Neuronal stem cell (in vitro differentiated cells): Measurements from ENCODE around the gene PARN.
"Not testable (repeated sequence)": the region's sequence is repeated elsewhere in the genome, so short reads cannot be mapped to it uniquely, and the experiment has no call there.

ENCODE experiments used
- DNase-seq: peaks from one replicate; pipeline ENCODE4 v3.0.0-alpha.2; 2013; ENCODE audit warnings: low spot score
- H2AFZ ChIP-seq: one replicate; pipeline ENCODE4 v1.6.1; 2013; ENCODE audit warnings: mild to moderate bottlenecking, low read length, inconsistent platforms
- H2AK5ac ChIP-seq: 2 replicates; pipeline ENCODE4 v1.6.1; 2013; ENCODE audit warnings: low read depth, mild to moderate bottlenecking, inconsistent platforms, low read length, moderate library complexity, mixed read lengths
- H2BK120ac ChIP-seq: 2 replicates; pipeline ENCODE4 v1.6.1; 2013; ENCODE audit warnings: low read depth, mild to moderate bottlenecking, inconsistent platforms, low read length, moderate library complexity, mixed read lengths
- H2BK12ac ChIP-seq: one replicate; pipeline ENCODE4 v1.6.1; 2013; ENCODE audit warnings: low read length, inconsistent platforms
- H2BK15ac ChIP-seq: 2 replicates; pipeline ENCODE4 v1.6.1; 2013; ENCODE audit warnings: mild to moderate bottlenecking, low read length, inconsistent platforms, mixed read lengths
- H2BK5ac ChIP-seq: one replicate; pipeline ENCODE4 v1.6.1; 2013; ENCODE audit warnings: inconsistent platforms, mild to moderate bottlenecking, low read length, moderate library complexity
- H3K14ac ChIP-seq: one replicate; pipeline ENCODE4 v1.6.1; 2013; ENCODE audit warnings: low read length, inconsistent platforms
- H3K18ac ChIP-seq: 2 replicates; pipeline ENCODE4 v1.6.1; 2013; ENCODE audit warnings: low read length, inconsistent platforms
- H3K23ac ChIP-seq: 2 replicates; pipeline ENCODE4 v1.6.1; 2013; ENCODE audit warnings: low read depth, mild to moderate bottlenecking, mixed read lengths, low read length, inconsistent platforms; ENCODE audit not compliant: poor library complexity
- H3K27ac ChIP-seq: replicated peaks from 3 replicates; pipeline ENCODE4 v1.5.1; 2013; ENCODE audit warnings: low read length, inconsistent platforms
- H3K27me3 ChIP-seq, 3 experiments: 2 replicates each; pipeline ENCODE4 v1.6.1; 2013; ENCODE audit warnings: low read length in 3 of 3, mild to moderate bottlenecking in 2 of 3, inconsistent platforms in 1 of 3, low read depth in 1 of 3, mixed read lengths in 1 of 3, moderate library complexity in 1 of 3; ENCODE audit not compliant: control insufficient read depth in 3 of 3, insufficient read depth in 3 of 3
- H3K36me3 ChIP-seq, 2 donors: replicated peaks in 1 of 2; 2 replicates each; pipeline ENCODE4 v1.6.1; 2013; ENCODE audit warnings: low read length in 2 of 2; ENCODE audit not compliant: control insufficient read depth in 2 of 2, insufficient read depth in 2 of 2
- H3K4ac ChIP-seq: 2 replicates; pipeline ENCODE4 v1.6.1; 2013; ENCODE audit warnings: inconsistent platforms, mild to moderate bottlenecking, low read length, moderate library complexity
- H3K4me1 ChIP-seq, 2 donors: 1 replicate in 1 of 2; 2 replicates in 1 of 2; pipeline ENCODE4 v1.6.1; 2013; ENCODE audit warnings: low read length in 2 of 2, low read depth in 1 of 2; ENCODE audit not compliant: control insufficient read depth in 2 of 2, insufficient read depth in 1 of 2
- H3K4me2 ChIP-seq: one replicate; pipeline ENCODE4 v1.6.1; 2013; ENCODE audit warnings: mild to moderate bottlenecking, low read length, inconsistent platforms; ENCODE audit not compliant: insufficient read depth, poor library complexity, severe bottlenecking
- H3K4me3 ChIP-seq, 2 donors: 2 replicates each; pipeline ENCODE4 v1.5.1; 2013; ENCODE audit warnings: low read length in 2 of 2, mild to moderate bottlenecking in 2 of 2, inconsistent platforms in 1 of 2, moderate library complexity in 1 of 2
- H3K79me1 ChIP-seq: one replicate; pipeline ENCODE4 v1.6.1; 2013; ENCODE audit warnings: low read depth, mild to moderate bottlenecking, inconsistent platforms, low read length, moderate library complexity
- H3K9ac ChIP-seq: one replicate; pipeline ENCODE4 v1.6.1; 2013; ENCODE audit warnings: mild to moderate bottlenecking, low read depth, low read length, inconsistent platforms; ENCODE audit not compliant: poor library complexity
- H3K9me3 ChIP-seq, 2 donors: replicated peaks in 1 of 2; 2 replicates each; pipeline versions ENCODE3 to v1.6.1; 2013; ENCODE audit warnings: low read length in 2 of 2, mild to moderate bottlenecking in 2 of 2, inconsistent platforms in 1 of 2, low read depth in 1 of 2, mixed read lengths in 1 of 2, moderate library complexity in 1 of 2; ENCODE audit not compliant: control insufficient read depth in 2 of 2, insufficient read depth in 1 of 2
- H4K8ac ChIP-seq: one replicate; pipeline ENCODE4 v1.6.1; 2013; ENCODE audit warnings: low read depth, mild to moderate bottlenecking, inconsistent platforms, low read length, moderate library complexity
- H4K91ac ChIP-seq: one replicate; pipeline ENCODE4 v1.6.1; 2013; ENCODE audit warnings: low read length, low read depth, mild to moderate bottlenecking, inconsistent platforms; ENCODE audit not compliant: poor library complexity
- WGBS, 2 donors: extraction: QIAGEN DNeasy Blood & Tissue Kit; methylation state at CpG; one replicate each; pipeline ENCODE4 v1.1.7; 2013; ENCODE audit warnings: missing lambda C conversion rate in 2 of 2, mixed read lengths in 1 of 2; ENCODE audit not compliant: insufficient read length in 2 of 2, insufficient replicate concordance in 1 of 2; ENCODE audit errors: extremely low coverage in 2 of 2; 5-methylcytosine and 5-hydroxymethylcytosine counted together

Gene PARN

GRCh38 chr16:14576532-14576931, 53.5 kb downstream of the PARN start:
- no peak overlapping the region for H2BK5ac ChIP-seq
- no peak overlapping the region for H2AK5ac ChIP-seq
- H3K36me3 ChIP-seq, result peaks cover 17 to 63% of the 10 kb centered on the region in 2 donors
- no peak overlapping the region for H3K4ac ChIP-seq
- no peak overlapping the region for H3K4me3 ChIP-seq
- H2AFZ ChIP-seq, result no peak overlapping the region
- no peak overlapping the region for H3K4me2 ChIP-seq
- no peak overlapping the region for H3K27ac ChIP-seq
- H4K91ac ChIP-seq, result no peak overlapping the region
- no peak overlapping the region for H3K18ac ChIP-seq
- H2BK15ac ChIP-seq, result no peak overlapping the region
- H3K23ac ChIP-seq, result no peak overlapping the region
- H3K27me3 ChIP-seq, result no peaks in the 10 kb centered on the region
- no peak overlapping the region for H2BK120ac ChIP-seq
- no peak overlapping the region for H4K8ac ChIP-seq
- no CpG with 5 or more reads among the region's 1 CpG for WGBS, 2 donors
- DNase-seq, result no peak
- no peak overlapping the region for H3K9ac ChIP-seq
- H3K79me1 ChIP-seq, result no peaks in the 10 kb centered on the region
- H3K4me1 ChIP-seq, result no peaks in the 10 kb centered on the region
- peaks cover 2 to 10% of the 10 kb centered on the region in 2 donors for H3K9me3 ChIP-seq
- H2BK12ac ChIP-seq, result no peak overlapping the region
- H3K14ac ChIP-seq, result no peak overlapping the region

DNA sequence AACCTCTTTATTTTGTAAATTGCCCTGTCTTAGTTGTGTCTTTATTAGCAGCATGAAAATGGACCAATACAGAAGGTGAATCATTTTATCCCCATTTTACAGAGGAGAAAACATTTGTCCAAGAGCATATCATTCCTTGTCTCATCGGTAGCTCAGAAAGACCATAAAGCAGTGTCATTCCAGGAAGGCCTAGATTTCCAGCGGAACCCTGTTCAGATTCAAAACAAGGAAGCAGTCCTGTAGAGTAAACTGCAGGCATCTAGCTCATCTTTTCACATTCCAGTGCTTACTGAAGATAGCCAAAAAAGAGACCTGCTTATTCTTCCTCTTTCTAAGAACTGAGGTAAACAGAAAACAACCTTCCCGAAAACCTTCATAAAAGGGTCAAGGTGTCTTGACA, 54.0 kb downstream of the PARN start:
- Histone ChIP-seq H3K27ac (no peak overlapping the region), H2BK5ac (no peak overlapping the region), H3K4me3 (no peak overlapping the region), H4K91ac (no peak overlapping the region), H3K27me3 (no peaks in the 10 kb centered on the region), H3K14ac (no peak overlapping the region), H3K4me2 (no peak overlapping the region), H3K18ac (no peak overlapping the region), H2BK120ac (no peak overlapping the region), H3K9ac (no peak overlapping the region), H3K79me1 (no peaks in the 10 kb centered on the region), H2AK5ac (no peak overlapping the region), H3K36me3 (peaks cover 15 to 59% of the 10 kb centered on the region in 2 donors), H3K9me3 (peaks cover 2 to 10% of the 10 kb centered on the region in 2 donors), H4K8ac (no peak overlapping the region), H3K23ac (no peak overlapping the region), H2AFZ (no peak overlapping the region), H3K4ac (no peak overlapping the region), H2BK15ac (no peak overlapping the region), H3K4me1 (no peaks in the 10 kb centered on the region), H2BK12ac (no peak overlapping the region)
- WGBS, 2 donors, result no CpG with 5 or more reads among the region's 3 CpGs
- no peak for DNase-seq

GRCh38 chr16:14574698-14575415, 55.2 kb downstream of the PARN start:
- not testable (repeated sequence) for H3K4me1 ChIP-seq, H2BK5ac ChIP-seq, H3K14ac ChIP-seq, H3K27ac ChIP-seq, H4K91ac ChIP-seq, H3K4me2 ChIP-seq, DNase-seq, H3K18ac ChIP-seq, H2BK15ac ChIP-seq, H2BK120ac ChIP-seq, H2AFZ ChIP-seq, H3K79me1 ChIP-seq, H3K23ac ChIP-seq, H2AK5ac ChIP-seq, H3K27me3 ChIP-seq, H3K4me3 ChIP-seq, H4K8ac ChIP-seq, H2BK12ac ChIP-seq, H3K9ac ChIP-seq, H3K4ac ChIP-seq
- Histone ChIP-seq H3K9me3 (peaks cover 2 to 10% of the 10 kb centered on the region in 2 donors), H3K36me3 (peaks cover 15 to 47% of the 10 kb centered on the region in 2 donors)
- WGBS, 2 donors, result no CpG with 5 or more reads among the region's 4 CpGs

GRCh38 chr16:14572535-14572934, 57.5 kb downstream of the PARN start:
- no peak overlapping the region for H4K91ac ChIP-seq
- H3K4me1 ChIP-seq, result no peaks in the 10 kb centered on the region
- H2BK5ac ChIP-seq, result no peak overlapping the region
- peaks cover 9 to 35% of the 10 kb centered on the region in 2 donors for H3K36me3 ChIP-seq
- H3K27ac ChIP-seq, result no peak overlapping the region
- no peak overlapping the region for H3K4me3 ChIP-seq
- H2AFZ ChIP-seq, result no peak overlapping the region
- no peak overlapping the region for H4K8ac ChIP-seq
- DNase-seq, result no peak
- H3K18ac ChIP-seq, result no peak overlapping the region
- no peak overlapping the region for H3K9ac ChIP-seq
- H2BK15ac ChIP-seq, result no peak overlapping the region
- no peak overlapping the region for H2BK120ac ChIP-seq
- H3K9me3 ChIP-seq, result peaks cover 2 to 10% of the 10 kb centered on the region in 2 donors
- H3K23ac ChIP-seq, result no peak overlapping the region
- H3K4me2 ChIP-seq, result no peak overlapping the region
- no peaks in the 10 kb centered on the region for H3K79me1 ChIP-seq
- H3K27me3 ChIP-seq, result no peaks in the 10 kb centered on the region
- WGBS, 2 donors, result no CpG with 5 or more reads among the region's 2 CpGs
- H3K14ac ChIP-seq, result no peak overlapping the region
- no peak overlapping the region for H2BK12ac ChIP-seq
- H3K4ac ChIP-seq, result no peak overlapping the region
- no peak overlapping the region for H2AK5ac ChIP-seq
